ENCODE measurements around the gene GCDH.

- TF ChIP-seq POLR2A (IDR thresholded peaks at IDR 0.05) = no peak
- no peak for TF ChIP-seq CTCF (IDR thresholded peaks at IDR 0.05)
These were observed 30.1 kb downstream of the GCDH start for GRCh38 chr19:12921047-12921446.

All from lower leg skin (tissue), 3 donors.